Glomerular endothelial cell (primary cell): Measurements from ENCODE around the gene SLC37A3. TPM values are rescaled to one million over a fixed set of nuclear protein-coding genes. Genes with fewer than 3 reads are reported as not detected.
"Not testable (repeated sequence)": the region's sequence is repeated elsewhere in the genome, so short reads cannot be mapped to it uniquely, and the experiment has no call there.

ENCODE experiments used
- DNase-seq: peaks from one replicate; pipeline ENCODE4 v3.0.0-alpha.2; 2011; ENCODE audit warnings: low read depth, low spot score; ENCODE audit errors: extremely low read depth
- total RNA-seq: library from RNA; depleted of rRNA; stranded (reverse); fragments of >200 nt; gene quantifications from 2 replicates; pipeline ENCODE4 v1.2.3, GENCODE V29; 2015

The SLC37A3 gene
- total RNA-seq, 1 donor from 2014 or later = 43.6 TPM

DNA sequence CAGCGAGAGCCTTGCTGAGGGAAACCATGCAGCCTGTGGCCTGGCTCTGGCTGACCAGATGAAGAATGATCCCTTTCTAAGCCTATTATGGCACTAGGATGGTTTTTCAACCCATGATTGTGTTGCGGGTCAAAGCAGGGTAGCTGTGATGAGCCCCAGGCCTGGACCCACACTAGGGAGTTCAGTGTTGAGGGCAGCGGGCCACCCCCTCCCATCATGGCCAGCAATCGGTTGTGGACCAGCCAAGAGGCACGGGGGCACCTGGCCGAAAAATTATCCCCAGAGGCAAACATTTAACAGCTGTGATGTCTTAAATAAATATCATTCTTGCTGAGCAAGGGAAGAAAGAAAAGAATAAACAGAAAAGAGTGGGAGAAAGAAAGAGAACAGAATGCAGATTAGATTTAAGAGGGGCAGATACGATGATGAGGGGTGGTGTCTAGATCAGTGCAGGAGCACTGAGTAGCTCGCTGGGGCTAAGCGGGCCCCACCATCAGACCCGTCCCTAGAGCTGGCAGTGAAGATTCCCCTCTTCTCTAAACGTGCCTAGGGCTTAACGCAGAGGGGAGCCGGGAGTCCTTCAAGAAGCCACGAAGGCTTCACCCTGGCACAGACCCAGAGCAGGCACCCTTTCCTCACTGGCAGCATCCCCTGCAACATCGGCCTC, 82.7 kb downstream of the SLC37A3 start:
- no peak for DNase-seq

DNA sequence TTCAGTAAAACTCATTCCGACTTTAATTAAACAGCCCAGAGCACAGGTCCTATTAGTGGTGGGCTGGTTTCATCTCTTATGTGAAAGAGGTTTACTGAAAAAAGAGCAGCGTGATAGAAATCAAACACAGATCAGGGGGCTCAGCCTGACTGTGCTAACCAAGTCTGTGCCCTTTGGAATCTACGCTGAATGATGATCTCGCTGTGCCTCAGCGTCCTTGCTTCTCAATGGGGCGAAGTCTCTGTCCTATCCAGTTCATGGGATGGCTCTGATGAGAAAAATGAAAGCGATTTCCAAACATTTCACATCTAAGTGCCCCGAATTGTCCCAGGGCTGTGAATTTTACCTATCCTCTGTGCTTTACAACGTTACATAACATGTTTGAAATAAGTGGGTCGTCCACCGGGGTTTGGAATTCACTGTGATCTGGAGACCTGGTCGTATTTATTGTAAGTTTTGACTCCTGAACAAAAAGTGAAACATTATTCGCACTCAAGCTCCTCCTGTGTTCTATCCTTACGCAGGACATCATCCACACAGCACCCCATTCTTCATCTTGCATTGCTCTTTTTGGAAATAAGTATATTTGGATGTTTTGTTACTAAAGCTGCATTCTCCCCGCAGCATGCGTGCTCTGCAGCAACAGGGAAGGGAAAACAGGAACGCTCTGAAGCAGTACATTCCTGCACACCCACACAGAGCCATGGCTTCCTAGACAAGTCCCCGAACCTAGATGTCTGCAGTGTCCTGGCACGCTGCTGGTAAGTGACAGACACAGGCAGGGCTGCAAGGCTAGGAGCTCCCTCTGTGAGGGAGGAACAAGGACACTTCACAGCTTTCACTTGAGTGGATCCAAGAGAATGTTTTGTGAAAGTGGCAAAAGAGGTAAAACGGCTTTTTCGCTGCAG, 83.5 kb downstream of the SLC37A3 start:
- no peak for DNase-seq

DNA sequence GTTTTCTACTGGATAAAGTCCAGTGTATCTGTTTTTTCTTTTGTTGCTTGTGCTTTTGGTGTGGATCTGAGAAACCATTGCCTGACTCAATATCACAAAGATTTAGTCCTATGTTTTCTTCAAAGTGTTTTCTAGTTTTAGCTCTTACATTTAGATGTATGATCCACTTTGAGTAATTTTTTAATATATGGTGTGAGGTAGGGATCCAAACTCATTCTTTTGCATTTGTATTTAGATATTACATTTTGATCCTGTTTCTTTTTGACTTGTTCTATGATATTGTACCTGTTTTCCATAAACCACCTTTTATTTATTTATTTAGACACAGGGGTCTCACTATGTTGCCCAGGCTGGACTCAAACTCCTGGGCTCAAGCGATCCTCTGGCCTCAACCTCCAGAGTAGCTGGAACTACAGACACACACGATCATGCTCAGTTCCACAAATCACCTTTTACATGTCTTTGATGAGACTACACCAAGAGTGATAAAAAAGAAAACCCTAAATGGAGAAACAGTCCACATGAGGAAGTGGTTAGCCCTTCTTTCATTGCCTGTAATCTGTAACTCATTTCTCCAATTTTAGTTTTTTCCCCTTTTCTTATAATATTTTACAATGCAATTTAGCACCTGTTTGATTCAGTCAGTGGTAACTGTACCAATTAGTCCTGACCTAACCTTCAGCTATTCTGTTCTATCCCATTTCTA, 86.0 kb downstream of the SLC37A3 start:
- DNase-seq = no peak

DNA sequence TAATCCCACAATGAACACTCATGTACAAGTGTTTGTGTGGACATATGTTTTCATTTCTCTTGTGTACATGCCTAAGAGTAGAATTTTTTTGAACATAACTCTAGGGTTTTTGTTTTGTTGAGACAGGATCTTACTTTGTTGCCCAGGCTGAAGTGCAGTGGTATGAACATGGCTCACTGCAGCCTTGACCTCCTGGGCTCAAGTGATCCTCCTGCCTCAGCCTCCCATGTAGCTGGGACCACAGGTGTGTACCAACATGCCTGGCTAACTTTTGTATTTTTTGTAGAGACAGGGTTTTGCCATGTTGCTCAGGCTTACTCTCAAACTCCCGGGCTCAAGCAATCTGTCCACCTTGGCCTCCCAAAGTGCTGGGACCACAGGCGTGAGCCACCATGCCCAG, 87.2 kb downstream of the SLC37A3 start:
- not testable (repeated sequence) for DNase-seq

DNA sequence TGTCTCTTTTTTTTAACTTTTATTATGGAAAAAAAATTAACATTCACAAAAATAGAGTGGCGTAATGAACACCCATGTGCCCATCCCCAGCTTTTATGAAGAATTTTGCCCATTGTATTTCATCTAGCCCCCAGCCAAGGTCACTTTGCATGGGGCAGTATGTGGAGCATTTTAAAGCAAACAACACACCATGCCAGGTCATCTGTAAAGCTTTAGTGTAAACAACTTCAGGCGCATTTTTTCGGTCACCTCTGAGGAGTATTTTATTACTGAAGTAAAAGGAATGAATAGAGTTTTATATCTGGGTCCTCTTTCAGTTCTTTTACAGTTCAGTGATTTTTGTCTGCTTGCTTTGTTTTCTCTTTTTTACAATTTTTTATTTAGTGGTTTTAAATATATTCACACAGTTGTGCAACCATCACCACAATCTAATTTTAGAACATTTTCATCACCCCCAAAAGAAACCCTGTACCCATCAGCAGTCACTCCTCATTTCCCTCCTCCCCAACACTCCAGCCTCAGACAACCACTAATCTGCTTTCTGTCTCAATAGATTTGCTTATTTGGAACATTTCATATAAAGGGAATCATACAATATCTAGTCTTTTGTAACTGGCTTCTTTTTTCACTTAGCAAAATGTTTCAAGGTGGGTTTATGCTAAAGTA, 87.9 kb downstream of the SLC37A3 start:
- no peak for DNase-seq

DNA sequence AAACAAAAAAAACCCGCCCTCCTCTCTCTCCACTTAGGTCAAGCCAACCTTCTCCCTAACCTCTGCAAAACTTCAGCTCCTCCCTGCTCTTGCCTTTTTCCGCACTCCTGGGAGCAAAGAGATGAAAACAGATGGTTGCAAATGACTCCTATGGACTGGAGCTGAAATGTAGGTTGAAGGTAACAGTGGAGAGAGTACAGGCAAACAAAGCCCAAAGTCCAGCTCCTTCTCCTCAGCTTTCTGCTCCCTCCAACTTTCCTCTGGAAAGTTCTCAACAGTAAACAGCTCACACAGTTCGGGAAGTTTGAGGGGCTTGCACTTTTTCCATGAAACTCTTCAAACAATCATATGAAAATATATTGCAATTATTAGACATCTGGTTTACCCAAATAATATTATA, 90.3 kb downstream of the SLC37A3 start:
- no peak for DNase-seq

DNA sequence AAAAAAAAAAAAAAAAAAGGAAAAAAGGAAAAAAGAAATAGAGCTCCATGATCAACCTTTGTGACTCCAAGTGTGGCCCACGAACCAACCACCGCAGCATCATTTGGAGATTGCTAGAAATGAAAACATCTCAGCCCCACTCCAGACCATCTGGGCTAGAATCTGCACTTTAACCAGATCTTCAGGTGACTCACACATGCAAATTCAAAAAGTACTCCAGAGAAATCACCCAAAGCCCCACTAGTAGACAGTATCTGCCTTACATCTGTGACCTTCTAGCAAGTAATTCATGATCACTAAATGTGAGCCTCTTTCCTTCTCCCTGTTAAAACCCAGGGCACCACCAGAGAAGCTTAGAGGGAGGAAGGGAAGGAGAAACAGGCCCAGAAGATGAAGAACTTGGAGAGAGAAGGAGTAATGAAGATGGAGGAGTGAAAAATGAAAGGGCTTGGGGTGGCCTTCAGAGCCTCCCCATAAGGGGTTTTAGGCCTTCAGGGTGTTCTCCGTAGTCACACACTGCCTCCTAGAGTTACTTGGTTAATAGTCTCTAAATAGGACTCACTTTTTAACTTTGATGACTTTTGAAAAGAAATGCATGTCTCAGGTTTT, 94.0 kb downstream of the SLC37A3 start:
- no peak for DNase-seq

DNA sequence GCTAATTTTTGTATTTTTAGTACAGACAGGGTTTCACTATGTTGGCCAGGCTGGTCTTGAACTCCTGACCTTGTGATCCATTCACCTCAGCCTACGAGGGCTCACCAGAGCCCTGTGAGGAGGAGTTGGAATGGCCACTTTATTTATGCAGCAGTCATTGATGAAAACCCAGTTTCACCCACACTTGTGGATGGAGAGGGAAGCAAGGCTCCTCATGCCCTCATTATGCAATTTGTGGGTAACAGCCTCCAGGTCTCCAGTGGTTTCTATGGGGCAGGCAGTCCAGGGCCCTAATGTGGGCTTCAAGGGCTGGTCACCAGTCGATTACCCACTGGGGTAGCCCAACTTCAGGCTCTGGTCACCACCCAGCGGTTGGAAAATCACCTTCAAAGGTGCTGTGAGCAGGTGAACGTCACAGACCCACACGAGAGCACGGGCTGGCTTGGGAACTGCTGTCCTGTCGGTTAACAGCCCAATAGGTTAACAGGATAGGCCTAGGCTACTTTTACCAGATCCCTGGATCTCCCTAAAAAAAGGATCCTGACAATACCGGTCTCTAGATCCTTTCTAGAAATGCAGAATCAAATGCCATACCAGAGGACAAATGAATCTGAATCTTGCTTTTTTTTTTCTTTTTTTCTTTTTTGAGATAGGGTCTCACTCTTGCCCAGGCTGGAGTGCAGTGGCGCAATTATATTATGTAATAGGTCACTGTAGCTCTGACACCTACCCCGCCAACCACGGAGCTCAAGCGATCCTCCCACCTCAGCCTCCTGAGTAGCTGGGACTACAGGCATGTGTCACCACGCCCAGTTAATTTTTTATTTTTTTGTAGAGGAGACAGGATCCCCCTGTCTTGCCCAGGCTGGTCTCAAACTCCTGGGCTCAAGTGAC, 97.8 kb downstream of the SLC37A3 start:
- DNase-seq = no peak

DNA sequence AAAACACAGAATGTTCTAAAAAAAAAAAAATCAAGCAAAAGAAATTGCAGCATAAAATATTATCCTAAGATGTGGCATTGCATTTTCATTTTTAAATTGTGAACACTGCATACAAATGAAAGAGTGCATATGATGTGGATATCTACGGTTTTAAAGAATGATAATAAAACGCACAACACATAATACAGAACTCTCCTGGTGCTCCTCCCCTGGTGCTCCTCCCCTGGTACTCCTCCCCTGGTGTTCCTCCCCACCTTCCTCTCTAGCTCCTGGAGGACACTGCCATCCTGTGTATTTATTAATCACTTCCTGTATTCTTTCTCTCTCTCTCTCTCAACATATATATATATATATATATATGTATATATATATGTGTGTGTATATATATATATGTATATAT, 100.1 kb downstream of the SLC37A3 start:
- DNase-seq = no peak

DNA sequence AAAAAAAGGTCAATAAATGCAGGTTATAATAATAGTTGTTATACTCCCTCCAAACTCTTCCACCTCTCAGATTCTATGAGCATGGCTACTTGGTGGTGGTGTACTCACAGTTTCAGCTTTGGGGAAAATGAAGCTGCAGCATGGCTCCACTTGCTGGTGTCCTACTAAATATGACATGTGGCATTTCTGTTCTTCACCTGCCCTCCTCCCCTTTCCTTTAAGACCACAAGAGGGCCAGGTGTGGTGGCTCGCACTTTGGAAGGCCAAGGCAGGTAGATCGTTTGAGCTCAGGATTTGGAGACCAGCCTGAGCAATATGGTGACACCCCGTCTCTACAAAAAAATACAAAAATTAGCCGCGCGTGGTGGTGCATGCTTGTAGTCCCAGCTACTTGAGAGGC, 101.1 kb downstream of the SLC37A3 start:
- no peak for DNase-seq

DNA sequence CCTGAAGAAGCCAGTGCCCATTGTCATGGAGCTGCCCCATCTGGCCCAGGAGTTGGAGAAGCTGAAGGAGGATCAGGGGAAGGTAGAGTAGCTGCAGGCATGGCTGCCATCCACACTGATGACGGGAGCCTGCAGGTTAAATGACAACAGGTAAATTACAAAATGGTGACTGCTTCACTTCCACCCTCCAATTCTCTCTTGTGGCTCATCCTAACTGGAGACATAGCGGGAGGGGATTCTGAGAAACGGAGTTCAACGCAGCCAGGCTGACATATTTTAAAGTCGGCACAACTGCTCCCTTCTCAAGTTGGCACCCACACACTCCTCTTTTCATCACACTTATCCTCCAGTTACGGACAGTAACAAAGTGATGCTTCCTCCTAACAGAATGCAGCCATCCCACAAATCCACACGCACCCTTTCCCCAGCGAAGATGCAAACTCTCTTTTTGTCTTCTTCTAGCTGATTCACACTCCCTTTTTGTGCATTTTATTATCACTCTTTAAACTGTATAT, 103.0 kb downstream of the SLC37A3 start:
- DNase-seq = no peak

DNA sequence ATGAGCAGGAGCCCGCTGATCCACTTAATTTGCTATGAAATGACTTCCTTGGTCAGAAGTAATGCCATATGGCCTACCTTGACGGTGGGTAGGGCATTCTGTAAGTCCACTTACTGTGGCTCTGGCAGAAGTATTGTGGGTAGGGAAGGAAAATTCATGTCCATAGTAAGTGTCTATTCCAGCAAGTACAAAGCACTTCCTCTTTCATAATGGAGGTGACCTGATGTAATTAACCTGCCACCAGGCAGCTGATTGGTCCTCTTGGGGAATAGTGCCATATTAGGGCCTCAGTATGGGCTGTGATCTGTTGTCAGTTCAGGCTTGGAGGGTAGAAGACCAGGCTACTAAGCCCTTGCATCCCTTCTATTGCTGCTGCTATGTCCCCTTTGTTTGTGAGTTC, 103.9 kb downstream of the SLC37A3 start:
- no peak for DNase-seq

DNA sequence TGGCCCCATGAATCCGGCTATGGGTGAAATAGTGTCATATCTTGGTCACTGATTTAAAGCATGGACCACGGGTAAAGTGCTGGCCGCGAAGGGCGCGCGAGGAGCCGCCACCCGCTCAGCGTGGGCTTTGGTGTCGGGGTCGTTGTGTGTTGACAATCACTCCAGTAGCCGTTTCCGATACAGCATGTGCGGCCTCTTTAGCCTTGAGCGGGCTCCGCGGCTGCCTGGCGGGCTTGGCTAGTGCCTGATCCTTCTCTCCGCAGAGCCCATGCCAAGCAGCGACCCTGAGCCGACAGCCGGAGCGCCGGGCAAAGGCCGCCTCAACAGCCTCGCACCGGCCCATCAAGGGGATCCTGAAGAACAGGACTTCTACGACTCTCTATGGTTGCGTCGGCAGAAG, 105.9 kb downstream of the SLC37A3 start:
- DNase-seq = no peak

DNA sequence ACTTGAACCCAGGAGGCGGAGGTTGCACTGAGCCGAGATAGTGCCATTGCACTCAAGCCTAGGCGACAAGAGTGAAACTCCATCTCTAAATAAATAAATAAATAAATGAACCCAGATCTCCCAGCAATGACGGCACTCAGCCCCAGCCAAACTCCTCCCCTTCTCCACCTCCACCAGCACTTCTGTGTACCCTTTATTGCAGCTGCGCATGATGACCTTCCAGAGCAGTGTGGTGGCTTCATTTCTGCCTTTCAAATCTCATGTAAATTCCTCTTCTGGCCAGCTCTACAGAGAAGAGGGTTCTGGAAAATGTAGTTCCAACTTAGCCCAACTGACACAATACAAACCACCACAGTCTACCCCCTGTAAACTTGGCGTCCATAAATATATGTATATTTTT, 108.5 kb downstream of the SLC37A3 start:
- no peak for DNase-seq

DNA sequence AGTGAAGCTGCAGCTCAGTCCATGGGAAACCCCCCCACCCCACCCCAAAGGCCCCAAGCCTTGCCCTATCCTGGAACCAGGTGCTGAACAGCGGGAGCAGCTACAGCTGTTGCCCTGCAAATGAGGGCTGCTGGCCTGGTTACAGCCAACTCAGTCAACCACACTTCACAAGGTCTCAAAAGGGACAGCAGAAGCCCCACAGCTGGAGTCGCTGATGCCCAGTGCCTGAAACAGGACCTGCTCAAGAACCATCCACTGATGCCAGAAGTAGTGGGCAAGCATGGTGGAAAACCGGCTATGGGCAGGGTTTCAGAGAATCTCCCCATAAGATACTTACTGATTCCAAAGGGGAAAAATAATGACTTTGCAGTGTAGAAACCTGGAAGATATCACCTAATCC, 110.3 kb downstream of the SLC37A3 start:
- no peak for DNase-seq

DNA sequence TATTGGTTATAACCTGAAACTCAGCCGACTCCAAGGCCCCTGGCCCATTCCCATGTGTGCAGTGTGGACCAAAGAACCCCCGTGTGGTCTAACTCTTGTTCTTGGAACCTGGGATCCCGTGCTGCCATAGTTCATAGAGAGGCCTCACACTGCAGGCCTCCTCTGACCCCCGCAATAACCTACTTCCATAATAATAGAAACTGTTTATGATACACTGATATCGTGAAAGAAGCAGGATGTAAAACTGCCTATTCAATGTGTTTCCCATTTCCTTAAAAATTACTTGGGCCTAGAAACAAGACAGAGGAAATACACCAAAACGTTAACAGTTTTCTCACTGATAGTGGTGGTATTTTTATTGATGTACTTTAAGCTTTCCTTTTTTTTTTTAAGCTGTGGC, 112.4 kb downstream of the SLC37A3 start:
- DNase-seq = no peak

DNA sequence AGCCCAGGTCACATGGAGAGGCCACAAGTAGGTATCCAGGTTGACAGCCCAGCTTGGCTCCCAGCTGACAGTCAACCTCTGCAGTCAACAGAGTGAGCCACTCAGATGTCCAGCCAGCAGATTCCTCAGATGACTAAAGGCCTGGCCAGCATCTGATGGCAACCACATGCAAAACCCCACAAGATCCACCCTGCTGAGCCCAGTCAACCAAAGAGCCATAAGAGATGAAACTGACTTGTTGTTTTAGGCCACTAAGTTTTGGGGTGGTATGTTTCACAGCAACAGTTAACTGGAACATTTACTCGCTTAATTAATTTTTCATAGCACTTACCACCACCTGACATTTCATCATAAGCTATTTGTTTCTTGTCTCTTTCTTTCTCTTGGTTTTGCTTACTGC, 114.3 kb downstream of the SLC37A3 start:
- no peak for DNase-seq
